HEK293T (cell line): ENCODE data around the gene ANKS1B.

ENCODE experiments used
- CTCF ChIA-PET: fragments of 350-600 bp; formaldehyde crosslinking; extraction: SDS; loops from one replicate; lab custom pipeline; 2021; ENCODE audit warnings: antibody characterized with exemption, inconsistent platforms; lab: Yijun Ruan, JAX
- POLR2A ChIA-PET: fragments of 350-600 bp; formaldehyde crosslinking; extraction: SDS; loops from one replicate; lab custom pipeline; 2020; ENCODE audit warnings: antibody characterized with exemption, inconsistent platforms; lab: Yijun Ruan, JAX
- DNase-seq: peaks from one replicate; pipeline ENCODE4 v3.0.0; 2012; ENCODE audit warnings: mixed read lengths; ENCODE audit errors: extremely low spot score
- ARNT ChIP-seq: fragments of 450-650 bp; IDR thresholded peaks from 2 replicates; pipeline ENCODE4 v1.6.1; 2017; ENCODE audit warnings: mild to moderate bottlenecking
- BHLHE40 ChIP-seq: fragments of 450-650 bp; IDR thresholded peaks from 2 replicates; pipeline ENCODE4 v1.6.1; 2016; ENCODE audit warnings: mild to moderate bottlenecking, moderate library complexity, borderline replicate concordance
- CTBP1 ChIP-seq: fragments of 450-650 bp; IDR thresholded peaks from 2 replicates; pipeline ENCODE4 v1.6.1; 2016; ENCODE audit warnings: borderline replicate concordance
- ELF4 ChIP-seq: fragments of 450-650 bp; IDR thresholded peaks from 2 replicates; pipeline ENCODE4 v1.6.1; 2017; ENCODE audit warnings: antibody characterized with exemption
- FOXA1 ChIP-seq: fragments of 450-650 bp; IDR thresholded peaks from 2 replicates; pipeline ENCODE4 v1.6.1; 2016; ENCODE audit warnings: mild to moderate bottlenecking
- FOXK2 ChIP-seq: fragments of 450-650 bp; IDR thresholded peaks from 2 replicates; pipeline ENCODE4 v1.6.1; 2016; ENCODE audit warnings: mild to moderate bottlenecking
- FOXM1 ChIP-seq: fragments of 450-650 bp; IDR thresholded peaks from 2 replicates; pipeline ENCODE4 v1.6.1; 2017; ENCODE audit warnings: mild to moderate bottlenecking, borderline replicate concordance
- HDGF ChIP-seq: fragments of 450-650 bp; IDR thresholded peaks from 2 replicates; pipeline ENCODE4 v1.6.1; 2017; ENCODE audit warnings: antibody characterized with exemption, borderline replicate concordance
- L3MBTL2 ChIP-seq: fragments of 450-650 bp; conservative IDR thresholded peaks from 2 replicates; pipeline ENCODE4 v1.6.1; 2016; ENCODE audit warnings: mild to moderate bottlenecking
- LEF1 ChIP-seq: fragments of 450-650 bp; IDR thresholded peaks from 2 replicates; pipeline ENCODE4 v1.6.1; 2017; ENCODE audit warnings: mild to moderate bottlenecking, borderline replicate concordance
- NFRKB ChIP-seq: fragments of 450-650 bp; IDR thresholded peaks from 2 replicates; pipeline ENCODE4 v1.6.1; 2016; ENCODE audit warnings: mild to moderate bottlenecking, moderate library complexity
- SP1 ChIP-seq: fragments of 450-650 bp; IDR thresholded peaks from 2 replicates; pipeline ENCODE4 v1.6.1; 2017
- SUZ12 ChIP-seq: fragments of 450-650 bp; IDR thresholded peaks from 2 replicates; pipeline ENCODE4 v1.6.1; 2016; ENCODE audit warnings: mild to moderate bottlenecking
- TARDBP ChIP-seq: fragments of 450-650 bp; IDR thresholded peaks from 2 replicates; pipeline ENCODE4 v1.6.1; 2016
- ZNF384 ChIP-seq: fragments of 450-650 bp; IDR thresholded peaks from 2 replicates; pipeline ENCODE4 v1.6.1; 2016
- TF ChIP-seq, protein P1 (sequence below): fragments of 450-650 bp; IDR thresholded peaks from 2 replicates; pipeline ENCODE4 v1.6.1; 2016

Gene ANKS1B

DNA sequence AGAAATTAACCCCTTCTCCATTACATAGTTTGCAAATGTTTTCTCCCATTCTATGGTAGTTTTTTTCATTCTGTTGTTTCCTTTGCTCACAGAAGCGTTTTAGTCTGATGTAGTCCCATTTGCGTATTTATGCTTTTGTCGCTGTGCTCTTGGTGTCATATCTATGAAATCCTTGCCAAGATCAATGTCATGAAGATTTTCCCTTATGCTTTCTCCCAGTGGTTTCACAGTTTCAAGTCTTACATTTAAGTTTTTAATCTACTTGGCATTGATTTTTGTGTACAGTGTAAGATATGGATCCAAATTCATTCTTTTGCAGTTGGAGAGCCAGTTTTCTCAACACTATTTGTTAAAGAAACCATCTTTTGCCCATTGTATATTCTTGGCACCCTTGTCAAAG, 982.0 kb downstream of the ANKS1B start:
- POLR2A ChIA-PET: no interaction called here
- TF ChIP-seq FOXA1 (no peak), SUZ12 (no peak), FOXM1 (no peak), CTBP1 (no peak), BHLHE40 (no peak), ZNF384 (no peak), ELF4 (no peak), ARNT (no peak), SP1 (no peak), NFRKB (no peak), TARDBP (no peak), HDGF (no peak)
- TF ChIP-seq, protein P1, sequence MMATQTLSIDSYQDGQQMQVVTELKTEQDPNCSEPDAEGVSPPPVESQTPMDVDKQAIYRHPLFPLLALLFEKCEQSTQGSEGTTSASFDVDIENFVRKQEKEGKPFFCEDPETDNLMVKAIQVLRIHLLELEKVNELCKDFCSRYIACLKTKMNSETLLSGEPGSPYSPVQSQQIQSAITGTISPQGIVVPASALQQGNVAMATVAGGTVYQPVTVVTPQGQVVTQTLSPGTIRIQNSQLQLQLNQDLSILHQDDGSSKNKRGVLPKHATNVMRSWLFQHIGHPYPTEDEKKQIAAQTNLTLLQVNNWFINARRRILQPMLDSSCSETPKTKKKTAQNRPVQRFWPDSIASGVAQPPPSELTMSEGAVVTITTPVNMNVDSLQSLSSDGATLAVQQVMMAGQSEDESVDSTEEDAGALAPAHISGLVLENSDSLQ: no peak
- DNase-seq: no peak
- CTCF ChIA-PET: no interaction called here

GRCh38 chr12:99002156-99002555, 982.6 kb downstream of the ANKS1B start:
- POLR2A ChIA-PET: no interaction called here
- TF ChIP-seq NFRKB: no peak
- TF ChIP-seq, protein P1: no peak
- no peak for TF ChIP-seq L3MBTL2
- no peak for TF ChIP-seq LEF1
- TF ChIP-seq SP1: no peak
- TF ChIP-seq BHLHE40: no peak
- no peak for TF ChIP-seq SUZ12
- TF ChIP-seq TARDBP: no peak
- no peak for TF ChIP-seq HDGF
- TF ChIP-seq ARNT: no peak
- no peak for TF ChIP-seq ELF4
- TF ChIP-seq FOXA1: no peak
- no peak for TF ChIP-seq FOXM1
- TF ChIP-seq ZNF384: no peak
- no peak for TF ChIP-seq FOXK2
- TF ChIP-seq CTBP1: no peak
- DNase-seq: no peak
- CTCF ChIA-PET: no interaction called here

DNA sequence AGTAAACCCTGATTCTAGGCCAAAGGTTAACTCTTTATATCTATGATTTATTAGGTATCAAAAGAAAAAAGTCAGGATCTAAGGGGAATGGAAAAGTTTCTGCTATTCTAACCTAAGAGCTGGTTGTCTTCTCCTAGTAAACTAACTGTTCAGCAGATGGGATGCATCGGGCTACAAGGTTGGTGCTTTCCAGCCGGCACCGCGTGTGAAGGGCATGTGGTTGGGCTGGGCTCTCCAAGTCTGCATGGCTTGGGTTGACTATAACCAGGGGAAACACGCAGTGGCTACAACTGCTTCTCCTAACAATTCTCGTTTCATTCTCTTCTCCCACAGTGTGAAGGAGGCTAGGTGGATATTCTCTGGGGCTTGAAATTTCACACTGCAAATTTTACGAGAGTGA, 985.2 kb downstream of the ANKS1B start:
- TF ChIP-seq ZNF384 (no peak), ELF4 (no peak), SP1 (no peak), NFRKB (no peak), L3MBTL2 (no peak), SUZ12 (no peak), HDGF (no peak)
- TF ChIP-seq, protein P1: no peak
- CTCF ChIA-PET: no interaction called here
- POLR2A ChIA-PET: no interaction called here
- DNase-seq: no peak

DNA sequence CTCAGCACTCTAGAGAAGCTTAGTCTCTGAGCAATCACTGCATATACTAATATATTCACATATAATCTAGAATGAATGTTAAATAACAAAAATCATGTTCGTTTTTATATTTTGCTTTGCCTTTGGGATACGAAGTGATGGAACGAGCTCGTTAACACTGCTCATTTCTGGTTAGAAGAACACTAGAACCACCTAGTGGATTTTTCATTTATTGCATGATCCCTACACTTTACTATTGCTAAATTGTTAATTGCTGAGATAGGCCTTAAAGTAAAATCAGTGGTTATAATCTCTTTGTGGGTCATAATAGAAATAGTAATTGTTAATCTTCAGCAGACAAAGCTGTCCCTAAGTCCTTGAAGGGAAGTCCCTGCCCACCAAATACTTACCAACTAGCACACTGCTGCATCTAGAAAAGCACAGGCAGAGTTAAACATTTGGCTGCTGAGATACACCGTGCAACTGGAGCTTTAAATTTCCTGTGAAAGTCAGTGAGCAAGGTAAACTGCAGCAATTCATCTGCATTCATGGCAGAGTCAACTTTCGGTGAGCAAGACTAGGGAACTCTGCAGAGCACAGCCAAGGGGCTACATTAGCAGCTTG, 985.9 kb downstream of the ANKS1B start:
- CTCF ChIA-PET: interaction anchor here (0.6 to 1.2 kb wide), 5 partner anchors 11 to 300 kb away, joined by 3 to 8 read pairs (median 4); no protein-coding TSS in a partner anchor

GRCh38 chr12:98997899-98998298, 986.8 kb downstream of the ANKS1B start:
- no peak for DNase-seq
- POLR2A ChIA-PET: no interaction called here
- CTCF ChIA-PET: interaction anchor here (0.6 to 1.2 kb wide), 3 partner anchors 42 to 285 kb away, joined by 3 to 5 read pairs (median 3); no protein-coding TSS in a partner anchor
- TF ChIP-seq FOXA1 (no peak), FOXK2 (no peak), TARDBP (no peak), ZNF384 (no peak), ARNT (no peak), HDGF (no peak), ELF4 (no peak), LEF1 (no peak), L3MBTL2 (no peak), FOXM1 (no peak), NFRKB (no peak), CTBP1 (no peak), SP1 (no peak), SUZ12 (no peak), BHLHE40 (no peak)
- TF ChIP-seq, protein P1: no peak

More for the DNA sequence above, 985.9 kb downstream of the ANKS1B start:
- POLR2A ChIA-PET: no interaction called here
- peak; percentile 48 for DNase-seq
- no peak for TF ChIP-seq ZNF384
- TF ChIP-seq FOXM1: no peak
- no peak for TF ChIP-seq FOXK2
- no peak for TF ChIP-seq SUZ12
- TF ChIP-seq HDGF: no peak
- no peak for TF ChIP-seq SP1
- no peak for TF ChIP-seq FOXA1
- TF ChIP-seq L3MBTL2: no peak
- TF ChIP-seq, protein P1: no peak
- no peak for TF ChIP-seq NFRKB
- no peak for TF ChIP-seq CTBP1
